Measurements from ENCODE around the gene PTTG1IP.

- TF ChIP-seq RFX5 (IDR thresholded peaks at IDR 0.05; ENCODE audit: low read depth, low read length) (no peak), CTCF (conservative IDR thresholded peaks at IDR 0.05; ENCODE audit: low read depth, low read length) (no peak), POLR2A (IDR thresholded peaks at IDR 0.05; ENCODE audit: low read depth, low read length) (no peak), MAFK (IDR thresholded peaks at IDR 0.05; ENCODE audit: low read depth, low read length) (no peak)
These were observed 17.9 kb downstream of the PTTG1IP start for GRCh38 chr21:44855572-44855971.

Data from IMR-90 (cell line).